ENCODE data around the gene YIPF3.

- no peak for TF ChIP-seq POLR2A (IDR thresholded peaks at IDR 0.05)
- TF ChIP-seq CTCF (IDR thresholded peaks at IDR 0.05): no peak
Measured at GRCh38 chr6:43476746-43477145, 40.0 kb downstream of the YIPF3 start.
